Nephron (organoid): ENCODE results near the gene MICA.

Experiments
- H3K27ac Mint-ChIP-seq, 3 experiments: 2 replicates each; pipeline ENCODE4 v1.8.0; 2020; ENCODE audit warnings: mixed read lengths in 3 of 3, mild to moderate bottlenecking in 2 of 3, moderate library complexity in 1 of 3
- H3K27me3 Mint-ChIP-seq: 2 replicates; pipeline ENCODE4 v1.8.0; 2021; ENCODE audit warnings: low read depth, mild to moderate bottlenecking, moderate library complexity, mixed read lengths
- H3K36me3 Mint-ChIP-seq: 2 replicates; pipeline ENCODE4 v1.8.0; 2020; ENCODE audit warnings: low read depth, mixed read lengths
- H3K4me1 Mint-ChIP-seq: 2 replicates; pipeline ENCODE4 v1.8.0; 2020; ENCODE audit warnings: mixed read lengths
- H3K4me3 Mint-ChIP-seq, 3 experiments: 2 replicates each; pipeline ENCODE4 v1.8.0; 2020; ENCODE audit warnings: mild to moderate bottlenecking in 3 of 3, mixed read lengths in 3 of 3, moderate library complexity in 2 of 3
- H3K9me3 Mint-ChIP-seq: 2 replicates; pipeline ENCODE4 v1.8.0; 2020; ENCODE audit warnings: mixed read lengths
- TF ChIP-seq, protein P1 (sequence below), 3 experiments: fragments of 200-600 bp; sonication (generic); IDR thresholded peaks; one replicate each; pipeline ENCODE4 v1.5.0; 2021; ENCODE audit warnings: antibody characterized with exemption in 3 of 3; ENCODE audit not compliant: unreplicated experiment in 3 of 3

Gene MICA

DNA sequence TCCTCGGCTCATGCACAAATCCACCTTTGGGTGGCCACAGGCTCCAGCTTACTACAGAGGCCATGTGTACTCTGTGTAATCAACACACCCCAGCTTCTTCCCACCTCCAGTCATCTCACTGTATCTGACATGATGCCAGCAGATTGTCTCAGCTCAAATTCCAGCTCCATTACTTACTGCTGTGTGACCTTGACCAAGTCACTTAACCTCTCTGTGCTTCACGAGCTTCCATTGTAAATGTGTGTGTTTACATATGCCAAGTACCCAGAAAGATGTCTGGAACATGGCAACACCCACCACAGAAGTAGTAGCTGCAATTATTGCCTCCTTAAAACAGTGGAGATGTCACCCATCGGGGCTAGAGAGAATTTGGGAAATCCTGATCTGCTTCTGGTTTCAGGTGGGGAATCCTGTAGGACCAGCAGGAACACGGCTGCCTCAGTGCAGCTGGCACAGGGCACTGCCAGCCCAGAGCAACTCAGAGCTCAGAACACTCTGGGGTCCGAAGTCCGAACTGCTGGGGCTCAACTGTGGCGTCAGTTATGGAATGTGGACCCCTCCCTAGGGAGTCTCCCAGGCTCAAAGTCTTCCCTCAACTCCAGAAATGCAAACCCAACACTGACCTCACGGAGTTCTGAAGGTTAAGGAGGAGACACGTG lies 25.2 kb upstream of the MICA start:
- no peaks in the 10 kb centered on the region for H3K36me3 Mint-ChIP-seq
- H3K27ac Mint-ChIP-seq, result no peak overlapping the region
- H3K9me3 Mint-ChIP-seq, result no peaks in the 10 kb centered on the region
- peaks cover 21% of the 10 kb centered on the region for H3K27me3 Mint-ChIP-seq
- TF ChIP-seq, protein P1, sequence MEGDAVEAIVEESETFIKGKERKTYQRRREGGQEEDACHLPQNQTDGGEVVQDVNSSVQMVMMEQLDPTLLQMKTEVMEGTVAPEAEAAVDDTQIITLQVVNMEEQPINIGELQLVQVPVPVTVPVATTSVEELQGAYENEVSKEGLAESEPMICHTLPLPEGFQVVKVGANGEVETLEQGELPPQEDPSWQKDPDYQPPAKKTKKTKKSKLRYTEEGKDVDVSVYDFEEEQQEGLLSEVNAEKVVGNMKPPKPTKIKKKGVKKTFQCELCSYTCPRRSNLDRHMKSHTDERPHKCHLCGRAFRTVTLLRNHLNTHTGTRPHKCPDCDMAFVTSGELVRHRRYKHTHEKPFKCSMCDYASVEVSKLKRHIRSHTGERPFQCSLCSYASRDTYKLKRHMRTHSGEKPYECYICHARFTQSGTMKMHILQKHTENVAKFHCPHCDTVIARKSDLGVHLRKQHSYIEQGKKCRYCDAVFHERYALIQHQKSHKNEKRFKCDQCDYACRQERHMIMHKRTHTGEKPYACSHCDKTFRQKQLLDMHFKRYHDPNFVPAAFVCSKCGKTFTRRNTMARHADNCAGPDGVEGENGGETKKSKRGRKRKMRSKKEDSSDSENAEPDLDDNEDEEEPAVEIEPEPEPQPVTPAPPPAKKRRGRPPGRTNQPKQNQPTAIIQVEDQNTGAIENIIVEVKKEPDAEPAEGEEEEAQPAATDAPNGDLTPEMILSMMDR (IDR thresholded peaks at IDR 0.05; ENCODE audit: unreplicated experiment in 3 of 3), result no peak
- no peaks in the 10 kb centered on the region for H3K4me1 Mint-ChIP-seq
- no peak overlapping the region for H3K4me3 Mint-ChIP-seq

DNA sequence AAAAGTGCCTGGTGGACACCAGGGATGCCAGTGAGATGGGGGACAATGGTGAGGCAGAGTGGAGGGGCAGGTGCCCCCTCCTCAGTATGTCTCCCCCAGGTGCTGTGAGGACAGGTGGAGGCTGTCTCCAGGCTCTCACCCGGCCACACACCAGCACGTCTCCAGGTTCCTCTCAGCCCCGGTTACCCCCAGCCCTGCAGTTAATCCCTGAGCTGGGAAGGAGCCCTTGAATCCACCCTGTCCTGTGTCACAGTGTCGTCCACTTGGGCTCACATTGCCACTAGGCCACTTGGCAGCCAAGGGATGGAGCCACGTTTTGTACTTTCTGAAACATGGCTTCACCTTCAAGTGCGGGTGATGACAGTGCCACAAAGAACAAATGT lies 24.7 kb upstream of the MICA start:
- Mint-ChIP-seq H3K27ac (no peak overlapping the region), H3K4me3 (no peak overlapping the region), H3K4me1 (no peaks in the 10 kb centered on the region), H3K36me3 (no peaks in the 10 kb centered on the region), H3K27me3 (peaks cover 17% of the 10 kb centered on the region), H3K9me3 (no peaks in the 10 kb centered on the region)
- TF ChIP-seq, protein P1 (IDR thresholded peaks at IDR 0.05; ENCODE audit: unreplicated experiment in 3 of 3), result no peak

DNA sequence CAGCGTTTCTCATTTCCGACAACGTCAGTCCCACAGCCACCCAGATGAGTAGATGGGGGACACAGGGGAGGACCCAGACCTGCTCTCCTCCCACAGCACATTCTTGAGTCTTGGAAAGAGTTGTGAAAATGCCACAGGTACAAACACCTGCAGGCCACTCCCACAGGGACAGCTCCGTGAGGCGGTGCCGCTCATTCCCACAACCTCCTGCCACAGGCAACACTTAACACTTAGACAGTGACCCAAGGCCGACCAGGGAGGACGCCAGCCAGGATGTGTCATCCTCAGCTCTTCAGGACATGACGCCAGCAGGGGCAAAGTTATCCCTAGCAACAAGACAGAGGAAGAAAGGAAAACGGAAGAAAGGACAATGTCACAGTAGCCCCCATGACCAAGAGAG lies 23.5 kb upstream of the MICA start:
- no peaks in the 10 kb centered on the region for H3K36me3 Mint-ChIP-seq
- no peaks in the 10 kb centered on the region for H3K9me3 Mint-ChIP-seq
- TF ChIP-seq, protein P1 (IDR thresholded peaks at IDR 0.05; ENCODE audit: unreplicated experiment in 3 of 3), result no peak
- no peak overlapping the region for H3K4me3 Mint-ChIP-seq
- peaks cover 17% of the 10 kb centered on the region for H3K27me3 Mint-ChIP-seq
- H3K27ac Mint-ChIP-seq, result no peak overlapping the region
- no peaks in the 10 kb centered on the region for H3K4me1 Mint-ChIP-seq

DNA sequence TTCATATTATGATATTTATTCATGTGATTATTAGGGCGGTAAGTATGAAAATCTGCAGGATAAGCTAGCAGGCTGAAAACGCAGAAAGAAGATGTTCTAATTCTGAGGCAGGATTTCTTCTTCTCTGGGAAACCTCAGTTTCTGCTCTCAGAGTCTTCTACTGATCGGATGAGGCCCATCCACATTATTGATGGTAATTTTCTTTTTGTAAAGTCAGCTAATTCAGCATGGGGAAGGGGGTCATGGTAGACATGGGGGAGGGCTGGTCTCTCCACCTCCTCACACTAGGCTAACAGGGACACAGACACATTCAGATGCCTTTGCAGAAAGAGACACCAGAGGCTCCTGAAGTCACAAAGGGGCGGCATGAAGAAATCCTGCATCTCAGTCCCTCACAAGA lies 21.7 kb upstream of the MICA start:
- Mint-ChIP-seq H3K4me3 (no peak overlapping the region), H3K27ac (no peak overlapping the region), H3K4me1 (no peaks in the 10 kb centered on the region), H3K36me3 (no peaks in the 10 kb centered on the region), H3K27me3 (peaks cover 17% of the 10 kb centered on the region), H3K9me3 (no peaks in the 10 kb centered on the region)
- TF ChIP-seq, protein P1 (IDR thresholded peaks at IDR 0.05; ENCODE audit: unreplicated experiment in 3 of 3), result no peak

DNA sequence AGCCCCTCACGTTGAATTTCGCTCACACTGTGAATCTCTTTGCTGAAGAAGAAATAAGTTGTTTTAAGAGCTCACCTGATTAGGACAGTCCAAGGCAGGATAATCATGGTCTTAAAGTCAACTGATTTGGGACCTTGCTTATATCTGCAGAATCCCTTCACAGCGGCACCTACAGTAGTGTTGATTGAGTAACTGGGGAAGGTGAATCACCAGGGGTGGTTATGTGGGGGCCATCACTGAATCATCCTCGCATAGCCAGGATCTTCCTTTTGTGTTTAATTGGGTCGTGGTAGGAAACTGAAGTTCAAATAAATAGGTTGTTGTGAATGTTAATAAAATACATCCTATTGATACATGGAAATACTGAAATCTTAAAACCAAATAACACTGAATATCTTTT lies 20.2 kb upstream of the MICA start:
- Mint-ChIP-seq H3K9me3 (no peaks in the 10 kb centered on the region), H3K4me1 (no peaks in the 10 kb centered on the region), H3K4me3 (no peak overlapping the region), H3K27me3 (peaks cover 21% of the 10 kb centered on the region), H3K27ac (no peak overlapping the region), H3K36me3 (no peaks in the 10 kb centered on the region)
- TF ChIP-seq, protein P1 (IDR thresholded peaks at IDR 0.05; ENCODE audit: unreplicated experiment in 3 of 3), result no peak

DNA sequence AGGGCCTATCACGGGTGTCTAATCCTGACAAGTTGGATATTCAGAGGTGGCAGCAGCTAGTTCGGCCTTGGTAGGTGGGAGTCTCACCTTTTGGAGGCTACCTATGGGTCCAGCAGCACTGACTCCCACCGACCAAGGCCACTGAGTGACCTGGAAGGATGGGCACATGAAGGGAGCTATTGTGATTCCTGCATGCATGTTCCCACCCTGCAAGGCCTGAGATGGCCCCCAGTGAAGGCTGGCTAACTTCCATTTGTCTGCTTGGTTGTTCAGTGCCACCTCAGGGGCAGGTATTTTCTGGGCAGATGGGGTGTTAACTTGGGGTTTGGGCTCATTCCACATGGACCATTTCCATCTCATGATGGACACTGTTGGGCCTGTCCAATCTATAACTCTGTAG lies 18.4 kb upstream of the MICA start:
- H3K9me3 Mint-ChIP-seq, result no peaks in the 10 kb centered on the region
- no peaks in the 10 kb centered on the region for H3K4me1 Mint-ChIP-seq
- peaks cover 12% of the 10 kb centered on the region for H3K27me3 Mint-ChIP-seq
- no peak overlapping the region for H3K27ac Mint-ChIP-seq
- H3K36me3 Mint-ChIP-seq, result no peaks in the 10 kb centered on the region
- TF ChIP-seq, protein P1 (IDR thresholded peaks at IDR 0.05; ENCODE audit: unreplicated experiment in 3 of 3), result no peak
- H3K4me3 Mint-ChIP-seq, result no peak overlapping the region
